GM21737 (cell line): ENCODE measurements around the gene OTOF.

Experiments
- ATAC-seq: cut with Tn5 transposase; IDR thresholded peaks from one replicate; pipeline ENCODE4 v1.9.1; 2021; ENCODE audit warnings: mild to moderate bottlenecking, moderate library complexity; ENCODE audit not compliant: unreplicated experiment

OTOF gene

DNA sequence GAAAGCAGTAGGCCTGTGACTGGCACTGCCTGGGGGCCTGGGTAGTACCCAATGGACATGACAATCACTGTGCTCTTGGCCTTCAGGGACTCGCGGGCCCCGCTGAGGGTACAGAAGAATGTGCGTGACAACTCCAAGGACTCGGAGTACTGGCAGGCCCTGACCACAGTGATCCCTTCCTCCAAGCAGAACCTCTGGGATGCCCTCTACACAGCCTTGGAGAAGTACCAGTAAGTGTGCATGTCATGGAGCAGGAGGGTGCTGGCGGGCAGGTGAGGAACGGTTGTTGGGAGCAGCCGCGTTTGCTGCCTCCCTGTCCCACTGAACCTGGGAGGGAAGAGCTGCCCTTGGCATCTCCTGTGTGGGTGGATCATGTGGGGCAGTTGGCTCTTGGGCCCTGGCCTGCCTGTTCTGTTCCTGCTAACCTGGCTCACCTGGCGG is 23.3 kb downstream of the OTOF start:
- ATAC-seq: no peak

- no peak for ATAC-seq
Measured at GRCh38 chr2:26453421-26454329, 24.2 kb downstream of the OTOF start.

GRCh38 chr2:26451700-26452099 is 26.2 kb downstream of the OTOF start:
- ATAC-seq: no peak

DNA sequence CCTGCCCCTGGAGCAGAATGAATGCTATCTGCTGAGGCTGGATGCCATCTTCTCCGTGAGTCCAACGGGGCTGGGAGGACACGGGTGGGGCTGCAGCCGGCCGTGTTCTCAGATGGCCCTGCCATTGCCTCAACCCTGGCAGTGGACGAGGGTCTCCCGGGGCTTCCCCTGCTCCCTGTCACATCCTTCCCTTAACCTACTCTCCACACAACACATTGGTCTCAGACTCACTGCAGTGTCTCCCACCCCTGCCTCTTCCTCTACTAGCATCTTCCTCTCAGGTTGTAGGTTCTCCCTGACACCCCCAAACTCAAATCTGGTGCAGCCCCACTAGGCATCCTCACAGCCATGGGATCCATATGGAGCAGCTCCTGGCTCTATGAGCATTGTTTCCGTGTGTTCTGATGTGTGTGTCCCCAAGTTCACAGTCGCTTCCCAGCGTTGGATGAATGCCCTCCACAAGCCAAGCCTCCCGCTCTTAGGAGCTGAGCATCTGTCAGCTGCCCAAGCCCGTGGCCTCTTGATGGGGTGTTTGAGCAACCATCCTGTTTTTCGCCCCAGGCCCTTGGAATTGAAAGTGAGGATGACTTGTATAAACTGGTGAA is 27.8 kb downstream of the OTOF start:
- no peak for ATAC-seq

- ATAC-seq: no peak
Measured at GRCh38 chr2:26449278-26450030, 28.5 kb downstream of the OTOF start.

GRCh38 chr2:26448651-26449050 is 29.3 kb downstream of the OTOF start:
- no peak for ATAC-seq

- ATAC-seq: no peak
Measured at GRCh38 chr2:26444236-26444635, 33.7 kb downstream of the OTOF start.

DNA sequence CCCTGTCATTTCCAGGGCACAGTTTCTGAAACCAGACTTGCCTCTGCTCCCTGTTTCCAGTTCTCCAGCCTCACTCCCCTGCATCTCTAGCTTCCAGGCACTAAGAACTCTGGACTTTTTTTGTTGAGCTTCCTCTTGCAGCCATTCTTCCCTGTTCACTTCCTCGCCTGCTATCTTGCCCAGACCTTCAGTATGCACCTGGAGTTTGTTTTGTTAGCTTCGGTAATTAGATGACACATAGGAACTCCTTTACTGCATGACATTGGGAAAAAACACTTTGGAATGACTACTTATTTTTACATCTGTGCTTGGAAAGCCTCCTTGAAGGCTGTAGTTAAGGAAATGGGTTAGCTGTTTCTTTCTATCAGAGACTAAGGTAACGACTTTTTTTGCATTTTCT is 35.2 kb downstream of the OTOF start:
- no peak for ATAC-seq

DNA sequence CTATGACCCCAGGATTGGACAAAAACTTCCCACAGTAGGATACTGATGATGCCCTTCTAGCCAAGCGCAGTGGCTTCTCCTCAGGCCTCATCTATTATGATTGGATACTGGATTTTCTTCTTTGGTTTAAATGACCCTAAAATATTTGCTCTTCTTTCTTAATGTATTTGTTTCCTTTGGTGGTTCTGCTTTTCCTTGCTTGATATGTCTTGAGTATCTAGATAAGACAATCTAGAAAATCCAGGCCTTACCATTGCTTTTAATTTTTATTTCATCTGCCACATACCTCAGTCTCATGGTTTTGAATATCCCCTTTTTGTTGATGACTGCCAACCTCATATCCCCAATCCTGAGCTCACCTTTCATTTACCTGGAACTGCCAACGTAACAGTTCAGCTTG is 35.6 kb downstream of the OTOF start:
- ATAC-seq: no peak

DNA sequence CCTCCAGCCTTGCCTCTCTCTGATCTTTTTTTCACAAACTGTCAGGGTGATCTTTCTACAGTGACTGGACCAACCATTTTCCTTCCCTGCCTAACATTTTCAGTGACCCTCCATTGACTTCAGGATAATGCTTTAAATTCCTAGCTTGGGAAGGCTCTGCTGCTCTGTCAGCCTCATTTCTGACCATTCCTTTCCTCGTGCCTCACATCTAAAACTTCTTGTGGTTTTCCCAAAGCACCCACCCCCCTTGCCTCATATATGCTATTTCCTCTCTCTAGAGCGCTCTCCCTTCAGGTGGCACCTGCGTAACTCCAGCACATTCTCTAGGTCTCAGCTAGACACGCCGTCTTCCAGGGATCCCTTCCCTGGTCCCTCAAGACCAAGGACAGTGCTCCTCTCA is 39.0 kb downstream of the OTOF start:
- no peak for ATAC-seq

- ATAC-seq: no peak
Measured at GRCh38 chr2:26438526-26438925, 39.4 kb downstream of the OTOF start.

DNA sequence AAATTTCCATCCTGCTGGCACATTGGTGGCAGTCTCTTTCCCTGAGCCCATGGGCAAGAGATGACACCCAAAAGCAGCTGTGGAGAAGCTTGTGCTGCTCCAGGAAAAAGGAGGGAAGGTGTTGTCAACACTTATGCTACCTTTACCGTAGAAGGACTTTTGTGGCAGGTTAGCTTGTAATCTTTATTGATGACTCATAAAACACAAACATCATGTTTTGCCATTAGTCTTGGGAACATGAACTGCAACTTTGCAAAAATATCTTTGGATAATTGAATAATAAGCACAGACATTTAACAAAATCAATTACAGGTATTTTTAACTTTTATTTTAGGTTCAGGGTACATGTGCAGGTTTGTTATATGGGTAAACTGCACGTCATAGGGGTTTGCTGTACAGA is 42.8 kb downstream of the OTOF start:
- ATAC-seq: no peak

GRCh38 chr2:26432859-26433258 is 45.1 kb downstream of the OTOF start:
- ATAC-seq: no peak

- ATAC-seq: no peak
Measured at GRCh38 chr2:26432363-26432762, 45.6 kb downstream of the OTOF start.

DNA sequence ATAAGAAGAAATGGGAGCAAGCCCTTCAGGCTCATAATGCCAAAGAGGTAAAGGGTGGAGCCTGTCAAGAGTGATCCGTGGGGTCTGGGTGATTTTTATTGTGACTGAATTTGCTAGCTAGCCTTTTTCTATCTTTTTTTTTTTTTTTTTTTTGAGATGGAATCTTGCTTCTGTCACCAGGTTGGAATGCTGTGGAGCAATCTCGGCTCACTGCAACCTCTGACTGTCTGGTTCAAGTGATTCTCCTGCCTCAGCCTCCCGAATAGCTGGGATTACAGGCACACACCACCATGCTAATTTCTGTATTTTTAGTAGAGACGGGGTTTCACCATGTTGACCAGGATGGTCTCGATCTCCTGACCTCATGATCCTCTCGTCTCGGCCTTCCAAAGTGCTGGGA is 47.1 kb downstream of the OTOF start:
- no peak for ATAC-seq

DNA sequence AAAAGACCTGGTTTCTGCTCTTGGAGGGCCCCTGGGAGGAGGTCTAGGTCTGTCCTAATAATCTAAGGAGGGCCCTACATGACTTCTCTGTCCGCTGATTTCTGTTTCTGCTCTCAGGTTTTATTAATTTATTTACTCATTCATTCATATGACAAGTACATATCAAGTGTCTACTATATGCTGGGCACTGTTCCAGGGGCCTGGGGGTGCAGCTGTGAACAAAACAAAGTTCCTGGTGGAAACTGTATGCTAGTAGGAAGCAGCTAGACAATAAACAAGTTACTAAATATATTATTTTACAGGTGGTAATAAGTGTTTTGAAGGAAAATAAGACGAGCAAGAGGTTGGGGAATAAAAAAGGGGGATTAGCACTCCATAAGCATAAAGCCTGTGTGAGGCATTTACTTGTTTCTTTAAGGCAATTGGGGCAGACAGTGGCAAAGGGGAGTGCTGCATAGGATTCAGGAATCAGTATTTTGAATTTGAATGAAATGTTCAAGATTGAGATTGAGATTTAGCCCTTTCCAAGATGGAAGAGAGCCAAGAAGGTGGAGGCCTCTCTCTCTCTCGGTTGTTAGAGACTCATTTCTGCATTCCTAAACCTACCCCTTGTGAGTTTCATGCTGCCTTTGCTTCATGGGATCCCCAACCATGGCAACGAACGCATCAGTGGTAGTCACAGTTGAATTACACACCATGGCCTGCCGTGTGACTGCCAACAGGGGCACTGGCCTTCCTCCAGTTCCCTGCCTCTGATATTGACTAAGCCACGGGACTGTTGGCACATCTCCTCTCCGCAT is 47.9 kb downstream of the OTOF start:
- no peak for ATAC-seq

GRCh38 chr2:26428846-26429245 is 49.1 kb downstream of the OTOF start:
- ATAC-seq: no peak

- ATAC-seq: no peak
Measured at GRCh38 chr2:26424221-26424620, 53.7 kb downstream of the OTOF start.

- ATAC-seq: no peak
Measured at GRCh38 chr2:26423750-26424149, 54.2 kb downstream of the OTOF start.

- no peak for ATAC-seq
Measured at GRCh38 chr2:26422947-26423629, 54.8 kb downstream of the OTOF start.
